ENCODE measurements around the gene SHISAL1. TPM values are rescaled to one million over a fixed set of nuclear protein-coding genes. Genes with fewer than 3 reads are reported as not detected.
"Not testable (repeated sequence)": the region's sequence is repeated elsewhere in the genome, so short reads cannot be mapped to it uniquely, and the experiment has no call there.

SHISAL1 gene
- polyA plus RNA-seq, 1 donor (not counting 4 experiments of a cell fraction or from before 2014, with no cell fraction given): 0.24 TPM

- dilution Hi-C loops (cut with MboI; ENCODE audit: extremely low pct_ligation_motif_present, low sequenced_read_pairs): no loop called here
Observed at GRCh38 chr22:44325718-44326490, 13.2 kb upstream of the SHISAL1 start.

GRCh38 chr22:44323140-44323790 is 10.5 kb upstream of the SHISAL1 start:
- H3K9ac ChIP-seq (ENCODE audit: control insufficient read depth, extremely low read depth, insufficient read depth, low read length); H2AFZ ChIP-seq (ENCODE audit: control insufficient read depth, low read length); dilution Hi-C loops (cut with MboI; ENCODE audit: extremely low pct_ligation_motif_present, low sequenced_read_pairs); H3K27ac ChIP-seq (ENCODE audit: control insufficient read depth, insufficient read depth, low read length); H4K20me1 ChIP-seq (ENCODE audit: control insufficient read depth, extremely low read depth, insufficient read depth, low read length); DNase-seq (ENCODE audit: low read depth, low spot score); FAIRE-seq; H3K4me1 ChIP-seq (ENCODE audit: control insufficient read depth, extremely low read depth, insufficient read depth, low read length); H3K9me3 ChIP-seq (ENCODE audit: control insufficient read depth, low read depth, low read length); H3K4me2 ChIP-seq (ENCODE audit: control insufficient read depth, extremely low read depth, insufficient read depth, low read depth, low read length); H3K36me3 ChIP-seq (ENCODE audit: control insufficient read depth in 2 of 2, extremely low read depth in 1 of 2, insufficient read depth in 2 of 2, low read length in 2 of 2); H3K4me3 ChIP-seq (ENCODE audit: control insufficient read depth in 2 of 3, extremely low read depth in 1 of 3, insufficient read depth in 2 of 3, low read depth in 1 of 3, low read length in 3 of 3); H3K79me2 ChIP-seq (ENCODE audit: control insufficient read depth, insufficient read depth, low read length); H3K9me1 ChIP-seq (ENCODE audit: control insufficient read depth, extremely low read depth, insufficient read depth, low read length): not testable (repeated sequence)
- H3K27me3 ChIP-seq (ENCODE audit: control insufficient read depth, extremely low read depth, insufficient read depth, low read length): peaks cover 31% of the 10 kb centered on the region

More at GRCh38 chr22:44325718-44326490, 13.2 kb upstream of the SHISAL1 start:
- H3K36me3 ChIP-seq (ENCODE audit: control insufficient read depth in 2 of 2, extremely low read depth in 1 of 2, insufficient read depth in 2 of 2, low read length in 2 of 2): no peaks in the 10 kb centered on the region
- H3K4me2 ChIP-seq (ENCODE audit: control insufficient read depth, extremely low read depth, insufficient read depth, low read depth, low read length): peak overlapping the region; percentile 90
- H3K9me1 ChIP-seq (ENCODE audit: control insufficient read depth, extremely low read depth, insufficient read depth, low read length): no peaks in the 10 kb centered on the region
- no peak overlapping the region for H3K27ac ChIP-seq (ENCODE audit: control insufficient read depth, insufficient read depth, low read length)
- TF ChIP-seq EZH2 (IDR thresholded peaks at IDR 0.05; ENCODE audit: low read length) (no peak), CTCF (optimal IDR thresholded peaks at IDR 0.05 in 1 of 3, IDR thresholded peaks at IDR 0.05 in 1 of 3, conservative IDR thresholded peaks at IDR 0.05 in 1 of 3; ENCODE audit: extremely low read depth in 1 of 3, insufficient read depth in 2 of 3, low read length in 3 of 3) (peak; percentile 9 to 25 (median 20))
- no peak for DNase-seq (ENCODE audit: low read depth, low spot score)
- H3K9ac ChIP-seq (ENCODE audit: control insufficient read depth, extremely low read depth, insufficient read depth, low read length): peak overlapping the region; percentile 77
- H3K4me1 ChIP-seq (ENCODE audit: control insufficient read depth, extremely low read depth, insufficient read depth, low read length): peaks cover 8% of the 10 kb centered on the region
- FAIRE-seq: no peak
- peak overlapping the region; percentile 87 for H2AFZ ChIP-seq (ENCODE audit: control insufficient read depth, low read length)
- H3K79me2 ChIP-seq (ENCODE audit: control insufficient read depth, insufficient read depth, low read length): no peaks in the 10 kb centered on the region
- H3K9me3 ChIP-seq (ENCODE audit: control insufficient read depth, low read depth, low read length): no peaks in the 10 kb centered on the region
- H4K20me1 ChIP-seq (ENCODE audit: control insufficient read depth, extremely low read depth, insufficient read depth, low read length): no peaks in the 10 kb centered on the region
- peak overlapping the region; percentile 27 to 84 (median 81) for H3K4me3 ChIP-seq (ENCODE audit: control insufficient read depth in 2 of 3, extremely low read depth in 1 of 3, insufficient read depth in 2 of 3, low read depth in 1 of 3, low read length in 3 of 3)
- H3K27me3 ChIP-seq (ENCODE audit: control insufficient read depth, extremely low read depth, insufficient read depth, low read length): peaks cover 52% of the 10 kb centered on the region
